HepG2 (cell line): ENCODE data around the gene MRPL51. TPM values are rescaled to one million over a fixed set of nuclear protein-coding genes. Genes with fewer than 3 reads are reported as not detected.
A peak's percentile ranks its signal among the peaks of the same experiment; 100 is the strongest.

Experiments used
- CENPX ChIP-seq: sonication (generic); formaldehyde crosslinking; IDR thresholded peaks from 2 replicates; pipeline ENCODE4 v1.9.0; 2021; ENCODE audit warnings: mild to moderate bottlenecking, missing genetic modification reagents, moderate library complexity
- CHD4 ChIP-seq: fragments of 200-600 bp; sonication (generic); IDR thresholded peaks from 2 replicates; pipeline ENCODE4 v1.7.0; 2017; ENCODE audit warnings: mild to moderate bottlenecking, low read length, borderline replicate concordance
- ELF4 ChIP-seq: sonication (generic); formaldehyde crosslinking; IDR thresholded peaks from 2 replicates; pipeline ENCODE4 v1.5.0; 2020; ENCODE audit warnings: missing genetic modification reagents, mild to moderate bottlenecking, moderate library complexity, borderline replicate concordance
- GABPA ChIP-seq, 2 experiments: IDR thresholded peaks; 2 replicates each; pipeline ENCODE4 v1.6.1; 2011 to 2016; ENCODE audit warnings: low read depth in 2 of 2, low read length in 1 of 2, missing biosample characterization in 1 of 2, missing genetic modification characterization in 1 of 2
- GATAD1 ChIP-seq: IDR thresholded peaks from 2 replicates; pipeline ENCODE4 v1.6.1; 2016; ENCODE audit warnings: missing genetic modification reagents, missing compliant biosample characterization
- HCFC1 ChIP-seq: fragments of 150-350 bp; IDR thresholded peaks from 2 replicates; pipeline ENCODE4 v1.6.1; 2014; ENCODE audit warnings: low read depth, low read length
- HDAC1 ChIP-seq: sonication (generic); formaldehyde crosslinking; IDR thresholded peaks from 2 replicates; pipeline ENCODE4 v1.5.1; 2020; ENCODE audit warnings: mild to moderate bottlenecking, missing genetic modification reagents
- HNF4A ChIP-seq: sonication (generic); formaldehyde crosslinking; IDR thresholded peaks from 2 replicates; pipeline ENCODE4 v1.4.0; 2020; ENCODE audit warnings: missing genetic modification reagents
- JARID2 ChIP-seq: sonication (generic); formaldehyde crosslinking; IDR thresholded peaks from 2 replicates; pipeline ENCODE4 v1.8.1; 2023; ENCODE audit warnings: missing genetic modification reagents, inconsistent platforms; ENCODE audit not compliant: insufficient replicate concordance
- KLF13 ChIP-seq: sonication (generic); formaldehyde crosslinking; IDR thresholded peaks from 2 replicates; pipeline ENCODE4 v1.4.0; 2020; ENCODE audit warnings: mild to moderate bottlenecking, missing genetic modification reagents
- MTA1 ChIP-seq: sonication (generic); formaldehyde crosslinking; IDR thresholded peaks from 2 replicates; pipeline ENCODE4 v1.4.0; 2020; ENCODE audit warnings: missing genetic modification reagents, mild to moderate bottlenecking, borderline replicate concordance
- SETDB1 ChIP-seq: sonication (generic); formaldehyde crosslinking; IDR thresholded peaks from 2 replicates; pipeline ENCODE4 v1.5.1; 2020; ENCODE audit warnings: missing genetic modification reagents, mild to moderate bottlenecking, borderline replicate concordance
- TOE1 ChIP-seq: sonication (generic); formaldehyde crosslinking; IDR thresholded peaks from 2 replicates; pipeline ENCODE4 v1.4.0; 2020; ENCODE audit warnings: mild to moderate bottlenecking, missing genetic modification reagents
- ZBTB7B ChIP-seq: sonication (generic); formaldehyde crosslinking; IDR thresholded peaks from 2 replicates; pipeline ENCODE4 v1.4.0; 2020; ENCODE audit warnings: missing genetic modification reagents
- ZC3H13 ChIP-seq: sonication (generic); formaldehyde crosslinking; IDR thresholded peaks from 2 replicates; pipeline ENCODE4 v1.8.1; 2023; ENCODE audit warnings: mild to moderate bottlenecking, missing genetic modification reagents, moderate library complexity
- ZKSCAN1 ChIP-seq: fragments of 150-350 bp; IDR thresholded peaks from 2 replicates; pipeline ENCODE4 v1.6.1; 2014; ENCODE audit warnings: low read length
- ZNF101 ChIP-seq: sonication (generic); formaldehyde crosslinking; IDR thresholded peaks from 2 replicates; pipeline ENCODE4 v1.4.0; 2020; ENCODE audit warnings: mild to moderate bottlenecking, low read depth, missing genetic modification reagents, borderline replicate concordance
- ZNF34 ChIP-seq: sonication (generic); formaldehyde crosslinking; IDR thresholded peaks from 2 replicates; pipeline ENCODE4 v1.4.0; 2020; ENCODE audit warnings: mild to moderate bottlenecking, missing genetic modification reagents, borderline replicate concordance
- ZNF615 ChIP-seq: sonication (generic); formaldehyde crosslinking; IDR thresholded peaks from 2 replicates; pipeline ENCODE4 v1.5.0; 2020; ENCODE audit warnings: mild to moderate bottlenecking, missing genetic modification reagents, borderline replicate concordance
- ZNF781 ChIP-seq: sonication (generic); formaldehyde crosslinking; IDR thresholded peaks from 2 replicates; pipeline ENCODE4 v1.5.1; 2020; ENCODE audit warnings: borderline replicate concordance, mild to moderate bottlenecking, missing genetic modification reagents; ENCODE audit errors: not compliant biosample characterization
- ZSCAN9 ChIP-seq: IDR thresholded peaks from 2 replicates; pipeline ENCODE4 v1.6.1; 2016; ENCODE audit warnings: borderline replicate concordance
- polyA plus RNA-seq, 8 experiments: library from polyadenylated mRNA; depleted of rRNA in 3 of 8; stranded (reverse) in 7 of 8; unstranded in 1 of 8; fragments of >200 nt; fragmentation: Illumina TruSeq in 4 of 8; extraction: Trizol in 4 of 8; gene quantifications; 2 replicates each; pipeline versions ENCODE4 v1.2.1 to v1.2.3, GENCODE V29; 2011 to 2016; ENCODE audit warnings: low read depth in 4 of 8, missing spikeins in 1 of 8, mixed read lengths in 1 of 8; ENCODE audit not compliant: insufficient read depth in 1 of 8
- total RNA-seq, 5 experiments: library from RNA; depleted of rRNA; stranded (reverse); fragments of >200 nt; fragmentation: Illumina TruSeq; extraction: Trizol; gene quantifications; 2 replicates each; pipeline ENCODE4 v1.2.3, GENCODE V29; 2016; ENCODE audit warnings: low read depth in 1 of 5
- TF ChIP-seq, protein P1 (sequence below): sonication (generic); formaldehyde crosslinking; IDR thresholded peaks from 2 replicates; pipeline ENCODE4 v1.4.0; 2020; ENCODE audit warnings: missing genetic modification reagents, mild to moderate bottlenecking, borderline replicate concordance
- TF ChIP-seq, protein P2 (sequence below): sonication (generic); formaldehyde crosslinking; IDR thresholded peaks from 2 replicates; pipeline ENCODE4 v1.4.0; 2020; ENCODE audit warnings: mild to moderate bottlenecking, low read depth, missing genetic modification reagents
- TF ChIP-seq, protein P3 (sequence below): sonication (generic); formaldehyde crosslinking; IDR thresholded peaks from 2 replicates; pipeline ENCODE4 v1.5.1; 2020; ENCODE audit warnings: missing genetic modification reagents, mild to moderate bottlenecking, borderline replicate concordance
- TF ChIP-seq, protein P4 (sequence below): sonication (generic); formaldehyde crosslinking; IDR thresholded peaks from 2 replicates; pipeline ENCODE4 v1.5.0; 2020; ENCODE audit warnings: mild to moderate bottlenecking, missing genetic modification reagents, moderate library complexity
- TF ChIP-seq, protein P5 (sequence below): IDR thresholded peaks from 2 replicates; pipeline ENCODE4 v1.6.1; 2016; ENCODE audit warnings: missing genetic modification reagents, missing compliant biosample characterization

MRPL51 gene
- total and polyA plus RNA-seq, 2 of the 13 experiments (the other 11 are each of a cell fraction or from before 2014, with no cell fraction given) = 64.8 to 278 TPM

DNA sequence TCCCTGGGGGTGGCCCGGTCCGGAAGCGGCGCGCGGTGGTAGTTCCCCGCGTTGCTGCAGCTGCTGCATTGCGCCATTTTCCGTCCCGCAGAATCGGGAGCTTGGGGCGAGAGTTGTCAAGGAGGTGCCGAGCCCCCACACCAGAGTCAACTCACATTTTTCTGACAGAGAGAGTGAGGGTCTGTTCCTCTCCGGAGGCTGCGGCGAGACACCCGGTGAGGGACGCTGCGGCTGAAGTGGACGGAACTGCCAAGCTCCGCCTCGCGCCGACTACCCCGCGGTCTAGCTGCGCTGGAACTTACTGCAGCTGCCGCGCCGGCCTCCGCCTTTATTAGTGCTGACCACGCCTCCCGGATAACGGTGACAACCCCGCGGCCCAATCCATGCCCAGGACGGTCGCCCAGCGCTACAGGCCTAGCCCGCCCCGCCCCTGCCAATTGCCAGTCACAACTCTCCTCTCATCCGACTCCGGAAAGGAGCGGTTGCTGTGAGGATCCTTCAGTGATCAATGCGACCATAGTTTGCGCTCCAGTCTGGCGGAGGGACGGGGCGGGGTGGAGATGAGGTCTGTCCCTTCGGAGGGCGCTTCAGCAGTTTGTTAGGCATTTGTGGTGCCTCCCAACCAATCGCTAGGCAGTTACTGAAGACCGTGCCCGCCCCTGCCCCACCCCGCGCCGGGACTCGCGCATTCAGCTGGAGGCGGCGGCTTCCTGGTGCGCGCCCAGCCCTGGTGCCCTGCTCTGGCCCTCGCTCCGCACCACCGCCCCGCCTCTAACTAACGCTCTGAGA is 22.5 kb downstream of the MRPL51 start, which contains the start of gene VAMP1 (continued):
- TF ChIP-seq ZNF781 (CRISPR knock-in tag) = peak; percentile 46
- TF ChIP-seq ZBTB7B = peak; percentile 43
- TF ChIP-seq CENPX (CRISPR knock-in tag) = no peak
- TF ChIP-seq ZC3H13 (CRISPR knock-in tag) = peak; percentile 94
- no peak for TF ChIP-seq SETDB1
- no peak for TF ChIP-seq KLF13 (CRISPR knock-in tag)
- no peak for TF ChIP-seq ZNF615
- TF ChIP-seq, protein P1, sequence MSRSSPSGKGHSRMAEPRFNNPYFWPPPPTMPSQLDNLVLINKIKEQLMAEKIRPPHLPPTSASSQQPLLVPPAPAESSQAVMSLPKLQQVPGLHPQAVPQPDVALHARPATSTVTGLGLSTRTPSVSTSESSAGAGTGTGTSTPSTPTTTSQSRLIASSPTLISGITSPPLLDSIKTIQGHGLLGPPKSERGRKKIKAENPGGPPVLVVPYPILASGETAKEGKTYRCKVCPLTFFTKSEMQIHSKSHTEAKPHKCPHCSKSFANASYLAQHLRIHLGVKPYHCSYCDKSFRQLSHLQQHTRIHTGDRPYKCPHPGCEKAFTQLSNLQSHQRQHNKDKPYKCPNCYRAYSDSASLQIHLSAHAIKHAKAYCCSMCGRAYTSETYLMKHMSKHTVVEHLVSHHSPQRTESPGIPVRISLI (CRISPR knock-in tag) = peak; percentile 33; the same call in 1 of the 2 replicates
- TF ChIP-seq MTA1 (CRISPR knock-in tag) = no peak
- TF ChIP-seq GATAD1 = peak; percentile 35; the same call in 1 of the 2 replicates
- no peak for TF ChIP-seq ZKSCAN1
- no peak for TF ChIP-seq ZNF101 (CRISPR knock-in tag)
- peak; percentile 88 for TF ChIP-seq HDAC1 (CRISPR knock-in tag)
- TF ChIP-seq GABPA (IDR thresholded peaks at IDR 0.05; ENCODE audit: low read depth, low read length) = no peak
- TF ChIP-seq GABPA (CRISPR knock-in tag; IDR thresholded peaks at IDR 0.05; ENCODE audit: low read depth) = peak; percentile 72
- no peak for TF ChIP-seq HNF4A
- TF ChIP-seq HCFC1 = no peak
- TF ChIP-seq, protein P2, sequence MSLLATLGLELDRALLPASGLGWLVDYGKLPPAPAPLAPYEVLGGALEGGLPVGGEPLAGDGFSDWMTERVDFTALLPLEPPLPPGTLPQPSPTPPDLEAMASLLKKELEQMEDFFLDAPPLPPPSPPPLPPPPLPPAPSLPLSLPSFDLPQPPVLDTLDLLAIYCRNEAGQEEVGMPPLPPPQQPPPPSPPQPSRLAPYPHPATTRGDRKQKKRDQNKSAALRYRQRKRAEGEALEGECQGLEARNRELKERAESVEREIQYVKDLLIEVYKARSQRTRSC (CRISPR knock-in tag) = no peak
- no peak for TF ChIP-seq ZNF34 (CRISPR knock-in tag)
- peak; percentile 61; the same call in 1 of the 2 replicates for TF ChIP-seq ZSCAN9 (CRISPR knock-in tag)
- TF ChIP-seq, protein P3, sequence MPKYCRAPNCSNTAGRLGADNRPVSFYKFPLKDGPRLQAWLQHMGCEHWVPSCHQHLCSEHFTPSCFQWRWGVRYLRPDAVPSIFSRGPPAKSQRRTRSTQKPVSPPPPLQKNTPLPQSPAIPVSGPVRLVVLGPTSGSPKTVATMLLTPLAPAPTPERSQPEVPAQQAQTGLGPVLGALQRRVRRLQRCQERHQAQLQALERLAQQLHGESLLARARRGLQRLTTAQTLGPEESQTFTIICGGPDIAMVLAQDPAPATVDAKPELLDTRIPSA (CRISPR knock-in tag) = no peak
- TF ChIP-seq CHD4 = no peak
- TF ChIP-seq ELF4 (CRISPR knock-in tag) = no peak
- TF ChIP-seq JARID2 (CRISPR knock-in tag) = peak; percentile 59
- TF ChIP-seq, protein P4, sequence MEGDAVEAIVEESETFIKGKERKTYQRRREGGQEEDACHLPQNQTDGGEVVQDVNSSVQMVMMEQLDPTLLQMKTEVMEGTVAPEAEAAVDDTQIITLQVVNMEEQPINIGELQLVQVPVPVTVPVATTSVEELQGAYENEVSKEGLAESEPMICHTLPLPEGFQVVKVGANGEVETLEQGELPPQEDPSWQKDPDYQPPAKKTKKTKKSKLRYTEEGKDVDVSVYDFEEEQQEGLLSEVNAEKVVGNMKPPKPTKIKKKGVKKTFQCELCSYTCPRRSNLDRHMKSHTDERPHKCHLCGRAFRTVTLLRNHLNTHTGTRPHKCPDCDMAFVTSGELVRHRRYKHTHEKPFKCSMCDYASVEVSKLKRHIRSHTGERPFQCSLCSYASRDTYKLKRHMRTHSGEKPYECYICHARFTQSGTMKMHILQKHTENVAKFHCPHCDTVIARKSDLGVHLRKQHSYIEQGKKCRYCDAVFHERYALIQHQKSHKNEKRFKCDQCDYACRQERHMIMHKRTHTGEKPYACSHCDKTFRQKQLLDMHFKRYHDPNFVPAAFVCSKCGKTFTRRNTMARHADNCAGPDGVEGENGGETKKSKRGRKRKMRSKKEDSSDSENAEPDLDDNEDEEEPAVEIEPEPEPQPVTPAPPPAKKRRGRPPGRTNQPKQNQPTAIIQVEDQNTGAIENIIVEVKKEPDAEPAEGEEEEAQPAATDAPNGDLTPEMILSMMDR (CRISPR knock-in tag) = peak; percentile 34
- TF ChIP-seq, protein P5, sequence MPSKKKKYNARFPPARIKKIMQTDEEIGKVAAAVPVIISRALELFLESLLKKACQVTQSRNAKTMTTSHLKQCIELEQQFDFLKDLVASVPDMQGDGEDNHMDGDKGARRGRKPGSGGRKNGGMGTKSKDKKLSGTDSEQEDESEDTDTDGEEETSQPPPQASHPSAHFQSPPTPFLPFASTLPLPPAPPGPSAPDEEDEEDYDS (CRISPR knock-in tag) = peak; percentile 100
- TF ChIP-seq TOE1 (CRISPR knock-in tag) = no peak
